GM15510 (cell line): ENCODE data around the gene ACSM4.

Source experiments
- POLR2A ChIP-seq: IDR thresholded peaks from 3 replicates; pipeline ENCODE4 v1.6.1; 2011; ENCODE audit warnings: borderline replicate concordance; ENCODE audit not compliant: insufficient read length; ENCODE audit errors: extremely low read depth

ACSM4 gene

GRCh38 chr12:7319930-7320329 lies 16.1 kb downstream of the ACSM4 start:
- no peak for TF ChIP-seq POLR2A

GRCh38 chr12:7321624-7322023 lies 17.8 kb downstream of the ACSM4 start:
- no peak for TF ChIP-seq POLR2A

GRCh38 chr12:7322599-7322998 lies 18.7 kb downstream of the ACSM4 start:
- no peak for TF ChIP-seq POLR2A

GRCh38 chr12:7324176-7324575 lies 20.3 kb downstream of the ACSM4 start:
- no peak for TF ChIP-seq POLR2A

- no peak for TF ChIP-seq POLR2A
These were observed 24.0 kb downstream of the ACSM4 start for GRCh38 chr12:7327918-7328317.

- no peak for TF ChIP-seq POLR2A
These were observed 35.8 kb downstream of the ACSM4 start for GRCh38 chr12:7339675-7340074.

- no peak for TF ChIP-seq POLR2A
These were observed 41.1 kb downstream of the ACSM4 start for GRCh38 chr12:7344833-7345606.

- TF ChIP-seq POLR2A: no peak
These were observed 42.8 kb downstream of the ACSM4 start for GRCh38 chr12:7346551-7347225.

- no peak for TF ChIP-seq POLR2A
These were observed 45.5 kb downstream of the ACSM4 start for GRCh38 chr12:7349418-7349817.

GRCh38 chr12:7351177-7351576 lies 47.3 kb downstream of the ACSM4 start:
- TF ChIP-seq POLR2A: no peak

GRCh38 chr12:7352661-7353060 lies 48.8 kb downstream of the ACSM4 start:
- TF ChIP-seq POLR2A: no peak

GRCh38 chr12:7354529-7354928 lies 50.7 kb downstream of the ACSM4 start:
- TF ChIP-seq POLR2A: no peak

- no peak for TF ChIP-seq POLR2A
These were observed 57.4 kb downstream of the ACSM4 start for GRCh38 chr12:7361265-7361664.

GRCh38 chr12:7362734-7363133 lies 58.9 kb downstream of the ACSM4 start:
- no peak for TF ChIP-seq POLR2A

GRCh38 chr12:7369274-7369729 lies 65.4 kb downstream of the ACSM4 start:
- no peak for TF ChIP-seq POLR2A

GRCh38 chr12:7373226-7373625 lies 69.4 kb downstream of the ACSM4 start:
- no peak for TF ChIP-seq POLR2A
